SHP77 treated with DMSO at 0.1 percent for 48 hours (cell line): Measurements from ENCODE around the gene FLVCR2.
"Not testable (repeated sequence)": the region's sequence is repeated elsewhere in the genome, so short reads cannot be mapped to it uniquely, and the experiment has no call there.

Source experiments
- DNase-seq: peaks from one replicate; lab custom pipeline; 2025; lab: John Stamatoyannopoulos, UW

FLVCR2 gene

DNA sequence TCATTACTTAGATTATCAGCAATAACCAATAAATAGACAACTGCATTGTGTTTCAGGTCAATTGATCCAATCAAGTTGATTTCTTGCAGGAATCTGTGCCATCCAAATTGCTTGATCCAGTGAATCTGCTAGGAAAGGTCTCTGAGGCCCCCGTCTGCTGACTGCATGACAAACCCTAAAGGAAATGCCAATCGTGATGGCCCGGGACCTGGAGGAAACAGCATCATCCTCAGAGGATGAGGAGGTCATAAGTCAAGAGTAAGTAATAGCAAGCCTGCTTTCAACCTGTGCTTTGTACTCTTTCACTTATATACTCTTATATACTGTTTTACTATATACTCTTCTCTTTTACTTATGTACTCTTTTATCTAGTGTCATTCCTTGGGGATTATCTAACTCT is 84.5 kb downstream of the FLVCR2 start:
- DNase-seq: no peak

DNA sequence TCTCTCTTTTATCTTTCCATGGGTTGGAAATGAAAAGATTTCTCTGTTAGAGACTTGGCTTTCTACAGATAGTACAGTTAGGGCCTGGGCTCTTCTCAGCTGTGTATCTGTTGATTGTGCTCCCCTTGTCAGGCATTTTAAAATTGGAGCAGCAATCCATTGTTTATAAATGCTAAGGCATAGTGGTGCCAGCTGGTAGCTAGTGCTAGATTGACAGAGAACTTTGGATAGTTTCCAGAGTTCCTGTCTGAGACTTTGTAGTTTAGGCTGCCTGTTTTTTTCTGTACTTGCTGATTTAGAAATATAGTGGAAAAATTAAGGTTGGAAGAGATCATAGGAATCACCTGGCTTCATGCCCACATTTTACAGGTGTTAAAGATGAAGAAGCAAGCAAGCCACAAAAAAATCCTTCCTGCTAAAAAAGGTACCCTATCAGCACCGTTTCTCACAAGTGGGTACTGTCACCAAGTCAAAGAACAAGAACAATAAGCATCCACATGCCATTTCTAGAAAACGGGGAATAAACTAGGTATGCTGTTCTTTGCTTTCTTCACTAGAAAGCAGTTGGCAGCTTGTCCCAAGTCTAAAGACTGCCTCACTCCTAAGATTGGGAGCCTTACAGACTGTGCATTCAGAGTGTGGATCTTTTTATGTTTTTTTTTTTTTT is 88.8 kb downstream of the FLVCR2 start:
- DNase-seq: no peak

DNA sequence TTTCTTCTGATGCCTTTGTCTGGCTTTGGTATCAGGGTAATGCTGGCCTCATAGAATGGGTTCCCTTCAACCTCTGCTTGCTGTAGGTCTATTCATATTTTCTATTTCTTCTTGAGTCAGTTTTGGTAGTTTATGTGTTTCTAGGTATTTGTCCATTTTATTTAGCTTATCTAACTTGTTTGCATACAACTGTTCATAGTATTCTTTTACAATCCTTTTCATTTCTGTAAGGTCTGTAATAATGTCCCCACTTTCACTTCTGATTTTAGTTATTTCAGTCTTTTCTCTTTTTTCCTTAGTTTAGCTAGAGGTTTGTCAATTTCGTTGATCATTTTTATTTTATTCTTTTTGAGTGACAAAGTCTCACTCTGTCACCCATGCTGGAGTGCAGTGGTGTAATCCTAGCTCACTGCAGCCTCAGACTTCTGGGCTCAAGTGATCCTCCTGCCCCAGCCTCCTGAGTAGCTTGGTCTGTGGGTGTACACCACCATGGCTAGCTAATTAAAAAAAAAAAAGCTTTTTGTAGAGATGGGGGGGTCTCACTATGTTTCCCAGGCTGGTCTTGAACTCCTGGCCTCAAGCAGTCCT is 94.3 kb downstream of the FLVCR2 start:
- no peak for DNase-seq

DNA sequence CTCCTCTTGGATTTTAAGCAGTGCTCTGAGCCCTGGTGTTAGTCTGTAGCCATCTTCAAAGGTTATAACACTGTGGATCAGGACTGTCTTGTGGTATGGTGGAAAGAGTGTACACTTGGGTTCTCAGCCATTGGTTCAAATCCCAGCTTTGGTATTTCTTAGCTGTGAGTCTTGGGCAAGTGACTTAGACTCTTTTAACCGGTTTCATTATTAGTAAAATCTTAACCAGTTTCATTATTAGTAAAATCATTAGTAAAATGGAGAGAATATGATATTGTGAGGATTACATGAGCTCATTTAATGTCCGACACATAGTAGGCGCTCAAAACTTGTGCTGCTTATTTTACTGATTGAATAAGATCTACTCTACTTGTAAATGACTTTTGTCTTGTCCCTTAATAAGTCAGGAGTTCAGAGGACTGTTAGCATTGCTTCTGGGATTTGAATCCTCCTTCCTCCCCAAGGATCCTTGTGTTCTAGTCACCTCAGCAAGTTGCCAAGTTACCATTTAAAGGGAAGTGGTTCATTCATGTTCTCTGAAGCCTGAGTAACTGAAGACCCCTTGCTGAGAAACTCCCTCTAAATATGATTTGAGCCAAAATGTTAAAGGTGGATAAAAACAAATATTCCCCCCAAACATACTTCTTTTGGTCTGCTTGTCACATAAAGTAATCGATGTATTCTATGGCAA is 95.1 kb downstream of the FLVCR2 start:
- DNase-seq: no peak

DNA sequence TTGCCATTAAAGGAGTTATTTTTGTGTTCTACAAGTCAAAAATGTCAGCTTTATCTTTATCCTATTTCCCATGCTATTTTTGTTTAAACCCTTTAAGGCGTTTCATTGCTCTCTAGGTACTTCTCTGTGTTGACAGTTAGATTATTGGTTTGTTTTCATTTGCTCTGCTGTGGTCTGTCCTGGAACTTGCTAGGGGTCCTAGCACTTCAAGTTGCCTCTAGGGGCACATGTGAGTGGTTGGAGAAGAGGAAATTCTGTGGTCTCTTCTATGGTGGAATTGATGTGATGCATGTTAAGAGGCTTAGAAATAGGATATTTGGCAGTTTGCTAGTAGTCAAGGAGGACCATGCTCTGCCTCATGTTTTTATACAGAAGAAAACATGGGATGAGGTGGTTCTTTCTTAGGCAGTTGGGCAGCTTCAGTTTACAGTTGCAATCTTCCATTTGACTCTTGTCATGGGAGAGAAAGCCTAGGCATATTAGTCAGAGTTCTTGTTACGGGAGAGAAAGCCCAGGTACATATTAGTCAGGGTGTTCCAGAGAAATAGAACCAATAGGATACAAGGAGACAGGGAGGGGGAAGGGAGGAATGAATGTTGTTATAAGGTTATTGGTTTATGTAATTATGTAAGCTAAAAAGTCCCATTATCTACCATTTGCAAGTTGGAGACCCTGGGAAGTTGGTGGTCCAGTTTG is 97.0 kb downstream of the FLVCR2 start:
- no peak for DNase-seq

DNA sequence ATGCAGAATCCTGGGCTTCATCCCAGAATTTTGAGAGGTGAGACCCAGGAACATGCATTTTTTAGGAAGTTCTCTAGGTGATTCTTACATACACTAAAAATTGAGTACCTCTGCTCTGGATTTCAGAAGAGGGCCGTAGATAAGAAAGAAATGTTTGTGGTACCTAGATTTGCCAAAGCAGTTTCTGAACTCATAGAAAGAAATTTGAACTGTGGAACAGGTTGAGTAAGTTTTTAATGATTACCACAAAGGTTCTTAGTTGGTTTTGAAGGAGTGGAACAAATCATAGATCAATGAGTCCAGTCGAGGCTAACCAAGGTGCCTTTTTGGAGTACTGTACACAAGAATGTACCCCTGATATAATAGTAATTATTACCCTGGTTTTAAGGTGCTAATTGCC is 107.5 kb downstream of the FLVCR2 start:
- no peak for DNase-seq

DNA sequence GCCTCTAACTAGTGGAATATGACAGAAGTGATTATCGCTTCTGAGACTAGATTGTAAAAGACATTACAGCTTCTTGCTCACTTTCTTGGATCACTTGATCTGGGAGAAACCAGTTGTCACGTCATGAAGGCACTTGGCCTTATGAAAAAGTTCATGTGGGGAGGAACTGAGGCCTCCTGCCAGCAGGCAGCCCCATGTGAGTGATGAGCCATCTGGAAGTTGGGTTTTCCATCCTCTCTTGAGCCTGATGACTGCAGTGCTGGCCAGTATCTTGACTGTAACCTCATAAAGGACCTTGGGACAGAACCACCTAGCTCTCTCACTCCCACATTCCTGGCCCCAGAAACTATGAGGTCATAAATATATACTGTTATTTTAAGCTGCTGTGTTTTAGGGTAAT is 110.6 kb downstream of the FLVCR2 start:
- no peak for DNase-seq

DNA sequence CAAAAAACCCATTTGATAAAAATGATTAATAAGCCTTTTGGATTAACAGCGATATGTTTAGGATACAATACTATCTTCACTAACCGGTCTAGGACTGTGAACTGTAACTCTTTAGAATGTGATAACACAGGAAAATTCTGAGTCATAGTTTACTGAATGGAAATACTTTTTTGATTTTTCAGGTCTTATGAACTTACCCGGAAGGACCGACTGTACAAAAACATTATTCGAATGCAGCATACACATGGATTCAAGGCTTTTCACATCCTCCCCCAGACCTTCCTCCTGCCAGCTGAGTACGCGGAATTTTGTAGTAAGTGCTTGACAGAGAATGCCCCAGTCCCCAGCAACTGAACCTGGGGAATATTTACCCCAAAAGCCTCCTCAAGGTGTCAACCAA is 111.6 kb downstream of the FLVCR2 start:
- DNase-seq: no peak

DNA sequence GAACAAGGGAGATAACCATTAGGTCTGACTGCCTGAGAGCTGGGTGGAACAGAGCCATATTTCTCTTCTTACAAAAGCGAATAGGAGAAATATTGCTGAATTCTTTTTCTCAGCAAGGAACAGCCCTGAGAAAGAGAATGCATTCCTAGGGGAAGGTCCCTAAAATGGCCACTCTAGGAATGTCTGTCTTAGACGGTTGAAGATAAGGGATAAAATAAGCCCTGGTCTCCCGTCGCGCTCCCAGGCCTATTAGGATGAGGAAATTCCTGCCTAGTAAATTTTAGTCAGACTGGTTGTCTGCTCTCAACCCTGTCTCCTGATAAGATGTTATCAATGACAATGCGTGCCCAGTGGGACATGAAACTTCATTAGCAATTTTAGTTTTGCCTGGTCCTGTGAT is 116.6 kb downstream of the FLVCR2 start:
- not testable (repeated sequence) for DNase-seq

DNA sequence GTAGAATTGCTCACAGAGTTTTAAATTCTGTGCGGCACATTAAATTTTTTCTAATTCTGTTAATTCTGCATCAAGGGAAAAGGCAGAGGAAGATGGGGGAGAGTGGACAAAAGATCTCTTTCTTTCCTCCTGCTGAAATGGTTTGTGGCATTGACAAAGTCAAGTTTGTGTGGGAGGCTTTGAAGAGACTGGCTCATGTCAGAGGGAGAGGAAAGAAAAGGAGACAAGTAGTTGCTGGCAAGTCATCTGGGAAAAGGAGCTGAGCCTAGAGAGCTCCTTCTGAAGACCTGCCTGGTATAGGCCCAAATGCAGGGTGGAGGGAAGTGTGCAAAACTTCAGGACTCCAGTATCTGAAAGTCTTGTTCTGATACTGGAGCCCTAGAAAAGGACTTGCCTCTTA is 119.0 kb downstream of the FLVCR2 start:
- DNase-seq: no peak
